HepG2 (cell line): ENCODE measurements around the gene HLA-DMB. TPM values are rescaled to one million over a fixed set of nuclear protein-coding genes. Genes with fewer than 3 reads are reported as not detected.

Experiments used
- DRAP1 ChIP-seq: IDR thresholded peaks from 2 replicates; pipeline ENCODE4 v1.6.1; 2016; ENCODE audit warnings: missing genetic modification reagents, missing compliant biosample characterization
- HIVEP1 ChIP-seq: sonication (generic); formaldehyde crosslinking; IDR thresholded peaks from 2 replicates; pipeline ENCODE4 v1.4.0; 2020; ENCODE audit warnings: mild to moderate bottlenecking, missing genetic modification reagents
- HNF4A ChIP-seq: sonication (generic); formaldehyde crosslinking; IDR thresholded peaks from 2 replicates; pipeline ENCODE4 v1.4.0; 2020; ENCODE audit warnings: missing genetic modification reagents
- MIER3 ChIP-seq: IDR thresholded peaks from 2 replicates; pipeline ENCODE4 v1.6.1; 2016; ENCODE audit warnings: missing compliant biosample characterization, borderline replicate concordance
- POLR2AphosphoS5 ChIP-seq: IDR thresholded peaks from 2 replicates; pipeline ENCODE4 v1.6.1; 2012; ENCODE audit warnings: low read depth, low read length
- RARA ChIP-seq: IDR thresholded peaks from 2 replicates; pipeline ENCODE4 v1.6.1; 2016; ENCODE audit warnings: missing genetic modification reagents, missing compliant biosample characterization
- SNAI1 ChIP-seq: sonication (generic); formaldehyde crosslinking; IDR thresholded peaks from 2 replicates; pipeline ENCODE4 v1.5.0; 2020; ENCODE audit warnings: mild to moderate bottlenecking, missing genetic modification reagents, borderline replicate concordance
- STAG1 ChIP-seq: sonication (generic); formaldehyde crosslinking; IDR thresholded peaks from 2 replicates; pipeline ENCODE4 v1.4.0; 2020; ENCODE audit warnings: missing genetic modification reagents
- ZNF274 ChIP-seq: sonication (generic); formaldehyde crosslinking; IDR thresholded peaks from 2 replicates; pipeline ENCODE4 v1.5.1; 2020; ENCODE audit warnings: mild to moderate bottlenecking, missing genetic modification reagents
- ZNF644 ChIP-seq: IDR thresholded peaks from 2 replicates; pipeline ENCODE4 v1.6.1; 2016; ENCODE audit warnings: low read depth
- polyA plus RNA-seq, 8 experiments: library from polyadenylated mRNA; depleted of rRNA in 3 of 8; stranded (reverse) in 7 of 8; unstranded in 1 of 8; fragments of >200 nt; fragmentation: Illumina TruSeq in 4 of 8; extraction: Trizol in 4 of 8; gene quantifications; 2 replicates each; pipeline versions ENCODE4 v1.2.1 to v1.2.3, GENCODE V29; 2011 to 2016; ENCODE audit warnings: low read depth in 4 of 8, missing spikeins in 1 of 8, mixed read lengths in 1 of 8; ENCODE audit not compliant: insufficient read depth in 1 of 8
- total RNA-seq, 5 experiments: library from RNA; depleted of rRNA; stranded (reverse); fragments of >200 nt; fragmentation: Illumina TruSeq; extraction: Trizol; gene quantifications; 2 replicates each; pipeline ENCODE4 v1.2.3, GENCODE V29; 2016; ENCODE audit warnings: low read depth in 1 of 5
- TF ChIP-seq, protein P1 (sequence below), 2 experiments: fragments of 450-650 bp in 1 of 2; sonication (generic) in 1 of 2; formaldehyde crosslinking; IDR thresholded peaks; 2 replicates each; pipeline versions ENCODE4 v1.5.0 to v1.8.0; 2020 to 2022; ENCODE audit warnings: mild to moderate bottlenecking in 1 of 2, missing genetic modification reagents in 1 of 2
- TF ChIP-seq, protein P2 (sequence below): sonication (generic); formaldehyde crosslinking; IDR thresholded peaks from 2 replicates; pipeline ENCODE4 v1.4.0; 2020; ENCODE audit warnings: mild to moderate bottlenecking, missing genetic modification reagents
- TF ChIP-seq, protein P3 (sequence below): sonication (generic); formaldehyde crosslinking; IDR thresholded peaks from 2 replicates; pipeline ENCODE4 v1.4.0; 2020; ENCODE audit warnings: missing genetic modification reagents
- TF ChIP-seq, protein P4 (sequence below): sonication (generic); formaldehyde crosslinking; IDR thresholded peaks from 2 replicates; pipeline ENCODE4 v1.5.1; 2020; ENCODE audit warnings: missing genetic modification reagents, mild to moderate bottlenecking, borderline replicate concordance

HLA-DMB gene
- total and polyA plus RNA-seq, 2 of the 13 experiments (the other 11 are each of a cell fraction or from before 2014, with no cell fraction given), result not detected

DNA sequence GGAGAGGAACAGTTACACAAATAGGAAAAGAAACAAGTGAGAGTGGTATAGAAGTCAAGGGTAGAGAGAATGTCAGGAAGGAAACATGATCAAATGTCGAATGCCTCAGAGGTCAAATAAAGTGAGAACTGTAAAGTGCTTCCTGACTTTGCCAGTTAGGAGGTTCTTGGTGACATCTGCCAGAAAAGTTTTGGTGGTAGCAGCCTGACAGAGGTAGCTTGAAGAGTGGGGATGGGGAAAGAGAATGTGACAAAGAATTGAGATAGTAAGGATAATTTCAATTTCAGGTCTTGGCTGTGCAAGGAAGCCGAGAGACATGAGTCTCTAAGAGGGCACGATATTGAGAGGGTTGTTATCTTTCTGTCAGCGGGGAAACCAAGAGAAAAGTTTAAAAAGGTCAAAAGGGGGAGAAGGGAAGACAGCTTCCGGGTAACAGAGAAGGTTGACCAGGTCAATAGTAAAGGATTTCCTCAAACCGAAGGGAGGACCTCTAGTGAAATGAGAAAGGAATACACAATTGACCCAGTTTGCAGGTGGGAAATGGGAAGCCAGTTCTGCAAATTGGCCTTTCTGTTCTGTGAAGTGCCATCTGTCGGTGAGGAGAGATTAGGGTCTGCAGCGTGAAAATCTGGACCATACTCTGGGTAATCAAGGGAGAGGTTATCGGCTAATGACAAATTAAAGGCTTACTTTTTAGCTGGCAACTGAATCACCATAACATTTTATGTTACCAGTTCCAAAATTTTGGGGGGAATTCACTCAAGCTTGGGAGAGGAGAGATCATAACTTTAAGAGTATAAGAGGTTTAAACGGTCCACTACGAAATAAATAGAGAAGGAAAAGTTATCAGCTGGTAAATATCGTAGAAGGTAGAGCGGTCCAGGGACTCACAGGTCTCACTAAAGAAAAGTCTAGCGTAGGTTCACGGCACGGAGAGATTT is 26.6 kb upstream of the HLA-DMB start (continued):
- TF ChIP-seq, protein P1, sequence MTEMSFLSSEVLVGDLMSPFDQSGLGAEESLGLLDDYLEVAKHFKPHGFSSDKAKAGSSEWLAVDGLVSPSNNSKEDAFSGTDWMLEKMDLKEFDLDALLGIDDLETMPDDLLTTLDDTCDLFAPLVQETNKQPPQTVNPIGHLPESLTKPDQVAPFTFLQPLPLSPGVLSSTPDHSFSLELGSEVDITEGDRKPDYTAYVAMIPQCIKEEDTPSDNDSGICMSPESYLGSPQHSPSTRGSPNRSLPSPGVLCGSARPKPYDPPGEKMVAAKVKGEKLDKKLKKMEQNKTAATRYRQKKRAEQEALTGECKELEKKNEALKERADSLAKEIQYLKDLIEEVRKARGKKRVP (CRISPR knock-in tag; IDR thresholded peaks at IDR 0.05), result no peak
- TF ChIP-seq MIER3 (CRISPR knock-in tag) (peak; percentile 21; the same call in 1 of the 2 replicates), DRAP1 (peak; percentile 29), POLR2AphosphoS5 (peak; percentile 38; the same call in 1 of the 2 replicates), HNF4A (CRISPR knock-in tag) (peak; percentile 49; the same call in 1 of the 2 replicates), ZNF274 (CRISPR knock-in tag) (no peak), ZNF644 (CRISPR knock-in tag) (peak; percentile 57; the same call in 1 of the 2 replicates), STAG1 (CRISPR knock-in tag) (peak; percentile 39; the same call in 1 of the 2 replicates), RARA (CRISPR knock-in tag) (peak; percentile 75), SNAI1 (CRISPR knock-in tag) (peak; percentile 66; the same call in 1 of the 2 replicates), HIVEP1 (no peak)
- TF ChIP-seq, protein P2, sequence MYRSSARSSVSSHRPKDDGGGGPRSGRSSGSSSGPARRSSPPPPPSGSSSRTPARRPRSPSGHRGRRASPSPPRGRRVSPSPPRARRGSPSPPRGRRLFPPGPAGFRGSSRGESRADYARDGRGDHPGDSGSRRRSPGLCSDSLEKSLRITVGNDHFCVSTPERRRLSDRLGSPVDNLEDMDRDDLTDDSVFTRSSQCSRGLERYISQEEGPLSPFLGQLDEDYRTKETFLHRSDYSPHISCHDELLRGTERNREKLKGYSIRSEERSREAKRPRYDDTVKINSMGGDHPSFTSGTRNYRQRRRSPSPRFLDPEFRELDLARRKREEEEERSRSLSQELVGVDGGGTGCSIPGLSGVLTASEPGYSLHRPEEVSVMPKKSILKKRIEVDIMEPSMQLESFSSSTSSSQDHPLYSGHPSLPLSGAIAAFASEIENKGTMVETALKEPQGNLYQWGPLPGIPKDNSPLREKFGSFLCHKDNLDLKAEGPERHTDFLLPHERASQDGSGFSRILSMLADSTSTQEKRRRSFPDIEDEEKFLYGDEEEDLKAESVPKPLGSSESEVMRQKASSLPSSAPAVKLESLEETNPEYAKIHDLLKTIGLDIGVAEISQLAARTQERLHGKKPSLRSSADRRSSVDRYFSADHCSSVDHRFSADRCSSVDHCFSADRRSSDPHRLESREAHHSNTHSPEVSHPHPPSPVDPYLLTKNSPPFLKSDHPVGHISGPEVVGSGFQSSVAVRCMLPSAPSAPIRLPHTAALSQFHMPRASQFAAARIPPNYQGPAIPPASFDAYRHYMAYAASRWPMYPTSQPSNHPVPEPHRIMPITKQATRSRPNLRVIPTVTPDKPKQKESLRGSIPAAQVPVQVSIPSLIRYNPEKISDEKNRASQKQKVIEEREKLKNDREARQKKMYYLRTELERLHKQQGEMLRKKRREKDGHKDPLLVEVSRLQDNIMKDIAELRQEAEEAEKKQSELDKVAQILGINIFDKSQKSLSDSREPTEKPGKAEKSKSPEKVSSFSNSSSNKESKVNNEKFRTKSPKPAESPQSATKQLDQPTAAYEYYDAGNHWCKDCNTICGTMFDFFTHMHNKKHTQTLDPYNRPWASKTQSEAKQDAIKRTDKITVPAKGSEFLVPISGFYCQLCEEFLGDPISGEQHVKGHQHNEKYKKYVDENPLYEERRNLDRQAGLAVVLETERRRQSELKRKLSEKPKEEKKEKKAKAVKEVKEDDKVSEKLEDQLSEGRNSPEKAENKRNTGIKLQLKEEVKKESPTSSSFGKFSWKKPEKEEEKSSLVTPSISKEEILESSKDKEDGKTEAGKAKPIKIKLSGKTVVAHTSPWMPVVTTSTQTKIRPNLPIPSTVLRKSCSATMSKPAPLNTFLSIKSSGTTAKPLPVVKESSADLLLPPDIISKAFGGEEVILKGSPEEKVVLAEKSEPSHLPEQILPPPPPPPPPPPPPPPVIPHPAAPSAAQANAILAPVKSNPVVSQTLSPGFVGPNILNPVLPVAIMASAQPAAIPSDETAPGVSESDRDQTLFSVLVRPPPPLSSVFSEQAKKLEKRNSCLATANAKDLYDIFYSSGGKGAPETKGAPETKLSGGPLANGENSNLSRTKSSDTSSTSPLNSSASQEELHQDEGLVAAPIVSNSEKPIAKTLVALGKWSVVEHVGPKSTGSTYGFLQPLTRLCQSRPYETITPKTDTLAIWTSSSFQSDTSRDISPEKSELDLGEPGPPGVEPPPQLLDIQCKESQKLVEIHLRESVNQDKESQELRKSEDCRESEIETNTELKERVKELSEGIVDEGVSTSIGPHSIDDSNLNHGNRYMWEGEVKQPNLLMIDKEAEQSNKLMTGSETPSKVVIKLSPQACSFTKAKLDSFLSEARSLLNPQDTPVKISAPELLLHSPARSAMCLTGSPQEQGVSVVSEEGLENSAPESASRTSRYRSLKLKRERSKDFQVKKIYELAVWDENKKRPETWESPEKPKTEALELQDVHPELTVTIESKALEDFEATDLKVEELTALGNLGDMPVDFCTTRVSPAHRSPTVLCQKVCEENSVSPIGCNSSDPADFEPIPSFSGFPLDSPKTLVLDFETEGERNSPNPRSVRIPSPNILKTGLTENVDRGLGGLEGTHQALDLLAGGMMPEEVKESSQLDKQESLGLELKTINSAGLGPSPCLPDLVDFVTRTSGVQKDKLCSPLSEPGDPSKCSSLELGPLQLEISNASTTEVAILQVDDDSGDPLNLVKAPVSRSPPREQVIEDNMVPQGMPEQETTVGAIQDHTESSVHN (CRISPR knock-in tag), result no peak
- TF ChIP-seq, protein P3, sequence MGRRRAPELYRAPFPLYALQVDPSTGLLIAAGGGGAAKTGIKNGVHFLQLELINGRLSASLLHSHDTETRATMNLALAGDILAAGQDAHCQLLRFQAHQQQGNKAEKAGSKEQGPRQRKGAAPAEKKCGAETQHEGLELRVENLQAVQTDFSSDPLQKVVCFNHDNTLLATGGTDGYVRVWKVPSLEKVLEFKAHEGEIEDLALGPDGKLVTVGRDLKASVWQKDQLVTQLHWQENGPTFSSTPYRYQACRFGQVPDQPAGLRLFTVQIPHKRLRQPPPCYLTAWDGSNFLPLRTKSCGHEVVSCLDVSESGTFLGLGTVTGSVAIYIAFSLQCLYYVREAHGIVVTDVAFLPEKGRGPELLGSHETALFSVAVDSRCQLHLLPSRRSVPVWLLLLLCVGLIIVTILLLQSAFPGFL (CRISPR knock-in tag), result no peak
- TF ChIP-seq, protein P4, sequence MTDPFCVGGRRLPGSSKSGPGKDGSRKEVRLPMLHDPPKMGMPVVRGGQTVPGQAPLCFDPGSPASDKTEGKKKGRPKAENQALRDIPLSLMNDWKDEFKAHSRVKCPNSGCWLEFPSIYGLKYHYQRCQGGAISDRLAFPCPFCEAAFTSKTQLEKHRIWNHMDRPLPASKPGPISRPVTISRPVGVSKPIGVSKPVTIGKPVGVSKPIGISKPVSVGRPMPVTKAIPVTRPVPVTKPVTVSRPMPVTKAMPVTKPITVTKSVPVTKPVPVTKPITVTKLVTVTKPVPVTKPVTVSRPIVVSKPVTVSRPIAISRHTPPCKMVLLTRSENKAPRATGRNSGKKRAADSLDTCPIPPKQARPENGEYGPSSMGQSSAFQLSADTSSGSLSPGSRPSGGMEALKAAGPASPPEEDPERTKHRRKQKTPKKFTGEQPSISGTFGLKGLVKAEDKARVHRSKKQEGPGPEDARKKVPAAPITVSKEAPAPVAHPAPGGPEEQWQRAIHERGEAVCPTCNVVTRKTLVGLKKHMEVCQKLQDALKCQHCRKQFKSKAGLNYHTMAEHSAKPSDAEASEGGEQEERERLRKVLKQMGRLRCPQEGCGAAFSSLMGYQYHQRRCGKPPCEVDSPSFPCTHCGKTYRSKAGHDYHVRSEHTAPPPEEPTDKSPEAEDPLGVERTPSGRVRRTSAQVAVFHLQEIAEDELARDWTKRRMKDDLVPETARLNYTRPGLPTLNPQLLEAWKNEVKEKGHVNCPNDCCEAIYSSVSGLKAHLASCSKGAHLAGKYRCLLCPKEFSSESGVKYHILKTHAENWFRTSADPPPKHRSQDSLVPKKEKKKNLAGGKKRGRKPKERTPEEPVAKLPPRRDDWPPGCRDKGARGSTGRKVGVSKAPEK, result peak; percentile 10; the same call in 1 of the 2 replicates
